H1 (cell line): ENCODE data around the gene SLC22A23.

Source experiments
- BACH1 ChIP-seq: IDR thresholded peaks from 2 replicates; pipeline ENCODE4 v1.6.1; 2012; ENCODE audit warnings: low read length, improper control_type of control experiment
- GABPA ChIP-seq: IDR thresholded peaks from 2 replicates; pipeline ENCODE4 v1.6.1; 2011; ENCODE audit warnings: mild to moderate bottlenecking, low read length, moderate library complexity, borderline replicate concordance; ENCODE audit not compliant: insufficient read depth
- JUN ChIP-seq: IDR thresholded peaks from 2 replicates; pipeline ENCODE4 v1.6.1; 2011; ENCODE audit warnings: low read depth, mild to moderate bottlenecking, improper control_type of control experiment, low read length
- PHF8 ChIP-seq: fragments of 200-600 bp; sonication (generic); conservative IDR thresholded peaks from 2 replicates; pipeline ENCODE4 v1.7.1; 2012; ENCODE audit warnings: low read depth, mild to moderate bottlenecking, inconsistent platforms, low read length, moderate library complexity
- POLR2A ChIP-seq, 2 experiments: IDR thresholded peaks; 1 replicate in 1 of 2; 2 replicates in 1 of 2; pipeline ENCODE4 v1.6.1; 2011; ENCODE audit warnings: low read depth in 2 of 2, low read length in 2 of 2, mild to moderate bottlenecking in 2 of 2; ENCODE audit errors: control extremely low read depth in 1 of 2
- POLR2AphosphoS5 ChIP-seq: IDR thresholded peaks from 2 replicates; pipeline ENCODE4 v1.6.1; 2011; ENCODE audit warnings: low read depth, low read length
- RFX5 ChIP-seq: IDR thresholded peaks from 2 replicates; pipeline ENCODE4 v1.6.1; 2011; ENCODE audit warnings: low read depth, low read length, improper control_type of control experiment, borderline replicate concordance
- SUZ12 ChIP-seq: fragments of 200-600 bp; sonication (generic); IDR thresholded peaks from 2 replicates; pipeline ENCODE4 v1.6.1; 2012; ENCODE audit warnings: mild to moderate bottlenecking, inconsistent platforms, low read length, moderate library complexity, mixed read lengths
- TAF1 ChIP-seq: IDR thresholded peaks from 2 replicates; pipeline ENCODE4 v1.6.1; 2011; ENCODE audit warnings: mild to moderate bottlenecking, low read depth, low read length
- TF ChIP-seq, protein P1 (sequence below), 3 experiments: IDR thresholded peaks; 1 replicate in 2 of 3; 2 replicates in 1 of 3; pipeline versions ENCODE4 v1.5.1 to v1.6.1; 2011; ENCODE audit warnings: low read length in 3 of 3, mild to moderate bottlenecking in 3 of 3, inconsistent platforms in 2 of 3, low read depth in 1 of 3, moderate library complexity in 1 of 3; ENCODE audit not compliant: insufficient read depth in 1 of 3; ENCODE audit errors: control extremely low read depth in 1 of 3

DNA sequence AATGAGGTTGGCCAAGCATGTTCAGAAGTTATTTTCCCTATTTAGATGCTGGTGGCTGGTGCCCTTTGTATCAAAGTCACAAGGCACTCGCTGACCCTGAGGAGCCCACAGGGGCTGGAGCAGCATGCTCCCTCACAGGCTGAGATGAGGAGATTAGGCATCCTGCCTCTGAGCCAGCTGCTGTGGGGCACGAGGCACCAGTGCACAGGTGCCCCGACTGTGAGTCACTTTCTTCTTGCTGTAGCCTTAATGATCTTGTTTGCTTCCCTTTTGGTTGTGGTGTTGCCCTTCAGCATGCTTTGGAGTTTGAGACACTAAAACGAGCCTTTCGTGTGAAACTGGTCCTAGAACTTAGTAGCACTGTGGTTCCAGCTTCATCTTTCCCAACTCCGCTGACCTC, 193.8 kb downstream of the SLC22A23 start:
- TF ChIP-seq, protein P1, sequence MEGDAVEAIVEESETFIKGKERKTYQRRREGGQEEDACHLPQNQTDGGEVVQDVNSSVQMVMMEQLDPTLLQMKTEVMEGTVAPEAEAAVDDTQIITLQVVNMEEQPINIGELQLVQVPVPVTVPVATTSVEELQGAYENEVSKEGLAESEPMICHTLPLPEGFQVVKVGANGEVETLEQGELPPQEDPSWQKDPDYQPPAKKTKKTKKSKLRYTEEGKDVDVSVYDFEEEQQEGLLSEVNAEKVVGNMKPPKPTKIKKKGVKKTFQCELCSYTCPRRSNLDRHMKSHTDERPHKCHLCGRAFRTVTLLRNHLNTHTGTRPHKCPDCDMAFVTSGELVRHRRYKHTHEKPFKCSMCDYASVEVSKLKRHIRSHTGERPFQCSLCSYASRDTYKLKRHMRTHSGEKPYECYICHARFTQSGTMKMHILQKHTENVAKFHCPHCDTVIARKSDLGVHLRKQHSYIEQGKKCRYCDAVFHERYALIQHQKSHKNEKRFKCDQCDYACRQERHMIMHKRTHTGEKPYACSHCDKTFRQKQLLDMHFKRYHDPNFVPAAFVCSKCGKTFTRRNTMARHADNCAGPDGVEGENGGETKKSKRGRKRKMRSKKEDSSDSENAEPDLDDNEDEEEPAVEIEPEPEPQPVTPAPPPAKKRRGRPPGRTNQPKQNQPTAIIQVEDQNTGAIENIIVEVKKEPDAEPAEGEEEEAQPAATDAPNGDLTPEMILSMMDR (IDR thresholded peaks at IDR 0.05; ENCODE audit: control extremely low read depth in 1 of 3, insufficient read depth in 1 of 3, low read depth in 1 of 3, low read length in 3 of 3), result no peak
- TF ChIP-seq POLR2A (IDR thresholded peaks at IDR 0.05; ENCODE audit: control extremely low read depth in 1 of 2, low read depth in 2 of 2, low read length in 2 of 2) (no peak), RFX5 (no peak), GABPA (no peak), BACH1 (no peak), SUZ12 (no peak), TAF1 (no peak), PHF8 (no peak), POLR2AphosphoS5 (no peak), JUN (no peak)
